CMK (cell line): Measurements from ENCODE around the gene SPEN.

Experiments
- DNase-seq: peaks from one replicate; pipeline ENCODE4 v3.0.0-alpha.2; 2010; ENCODE audit warnings: low read depth

Gene SPEN

DNA sequence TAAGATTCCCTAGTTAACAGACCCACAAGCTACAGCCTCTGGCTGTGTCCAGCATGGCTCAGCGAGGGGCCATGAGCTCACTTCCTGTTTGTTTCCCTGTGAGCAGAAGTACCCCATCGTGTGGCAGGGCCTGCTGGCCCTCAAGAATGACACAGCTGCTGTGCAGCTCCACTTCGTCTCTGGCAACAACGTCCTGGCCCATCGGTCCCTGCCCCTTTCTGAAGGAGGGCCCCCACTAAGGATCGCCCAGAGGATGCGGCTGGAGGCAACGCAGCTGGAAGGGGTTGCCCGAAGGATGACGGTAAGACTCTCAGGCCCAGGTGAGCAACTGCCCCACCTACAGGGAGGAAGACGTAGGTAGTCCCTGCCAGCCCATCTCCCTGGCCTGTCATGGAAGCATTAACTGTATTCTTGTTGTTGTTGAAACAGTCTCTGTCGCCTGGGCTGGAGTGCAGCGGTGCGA, 90.2 kb downstream of the SPEN start:
- no peak for DNase-seq

DNA sequence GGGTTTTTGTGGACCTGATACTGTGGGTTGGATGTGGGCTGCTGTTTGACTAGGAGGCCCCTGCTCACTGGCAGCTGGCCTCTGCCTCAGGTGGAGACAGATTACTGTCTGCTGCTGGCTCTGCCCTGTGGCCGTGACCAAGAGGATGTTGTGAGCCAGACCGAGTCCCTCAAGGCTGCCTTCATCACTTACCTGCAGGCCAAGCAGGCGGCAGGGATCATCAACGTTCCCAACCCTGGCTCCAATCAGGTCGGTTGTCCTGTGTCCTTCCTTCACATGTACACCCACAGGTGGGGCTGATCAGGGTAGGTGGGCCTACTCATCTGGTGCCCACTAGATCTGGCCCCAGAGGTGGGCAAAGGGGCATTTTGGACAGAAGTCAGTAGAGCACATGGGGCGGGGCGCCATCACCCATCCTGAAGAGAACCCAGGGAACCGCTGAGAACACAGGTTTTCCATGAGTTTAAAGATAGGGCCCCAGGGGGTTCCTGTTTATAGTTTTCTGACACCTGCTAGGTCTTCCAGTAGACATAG, 91.2 kb downstream of the SPEN start:
- no peak for DNase-seq

DNA sequence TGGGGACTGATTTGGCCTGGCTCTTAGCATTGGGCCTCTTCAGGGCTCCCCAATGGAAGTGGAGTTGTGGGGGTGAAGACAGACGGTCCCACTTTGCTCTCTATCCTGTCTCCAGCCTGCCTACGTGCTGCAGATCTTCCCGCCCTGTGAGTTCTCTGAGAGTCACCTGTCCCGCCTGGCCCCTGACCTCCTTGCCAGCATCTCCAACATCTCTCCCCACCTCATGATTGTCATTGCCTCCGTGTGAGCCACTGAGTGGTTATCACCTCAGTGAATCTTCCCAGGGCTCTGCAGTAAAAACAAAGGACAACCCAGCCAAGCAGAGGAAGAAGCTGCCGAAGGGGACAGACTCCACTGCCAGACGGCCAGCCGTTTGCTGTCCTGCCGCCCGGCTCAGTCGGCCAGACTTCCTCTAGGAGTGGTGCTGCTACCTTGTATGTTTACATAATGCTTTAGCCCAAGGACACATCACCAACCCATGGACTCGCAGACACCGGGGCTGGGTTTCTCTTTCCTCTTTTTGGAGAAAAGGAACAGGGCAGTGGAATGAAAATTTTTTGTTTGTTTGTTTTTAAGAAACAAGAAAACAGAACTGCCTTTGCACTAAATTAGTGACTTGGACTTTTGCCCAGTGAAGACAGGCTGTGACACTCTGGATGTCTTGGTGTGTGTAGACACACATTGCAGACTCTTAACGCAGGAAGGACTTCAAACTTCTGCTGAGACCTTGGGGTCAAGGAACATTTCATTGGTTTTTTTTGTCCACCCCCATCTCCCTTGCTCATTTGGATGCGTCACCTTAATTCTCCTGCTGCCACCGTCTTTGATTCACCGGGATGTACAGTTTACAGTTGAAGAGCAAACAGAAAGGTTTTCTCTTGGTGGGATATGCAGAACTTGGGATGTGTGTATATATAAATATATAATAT, 91.9 kb downstream of the SPEN start:
- DNase-seq = no peak

DNA sequence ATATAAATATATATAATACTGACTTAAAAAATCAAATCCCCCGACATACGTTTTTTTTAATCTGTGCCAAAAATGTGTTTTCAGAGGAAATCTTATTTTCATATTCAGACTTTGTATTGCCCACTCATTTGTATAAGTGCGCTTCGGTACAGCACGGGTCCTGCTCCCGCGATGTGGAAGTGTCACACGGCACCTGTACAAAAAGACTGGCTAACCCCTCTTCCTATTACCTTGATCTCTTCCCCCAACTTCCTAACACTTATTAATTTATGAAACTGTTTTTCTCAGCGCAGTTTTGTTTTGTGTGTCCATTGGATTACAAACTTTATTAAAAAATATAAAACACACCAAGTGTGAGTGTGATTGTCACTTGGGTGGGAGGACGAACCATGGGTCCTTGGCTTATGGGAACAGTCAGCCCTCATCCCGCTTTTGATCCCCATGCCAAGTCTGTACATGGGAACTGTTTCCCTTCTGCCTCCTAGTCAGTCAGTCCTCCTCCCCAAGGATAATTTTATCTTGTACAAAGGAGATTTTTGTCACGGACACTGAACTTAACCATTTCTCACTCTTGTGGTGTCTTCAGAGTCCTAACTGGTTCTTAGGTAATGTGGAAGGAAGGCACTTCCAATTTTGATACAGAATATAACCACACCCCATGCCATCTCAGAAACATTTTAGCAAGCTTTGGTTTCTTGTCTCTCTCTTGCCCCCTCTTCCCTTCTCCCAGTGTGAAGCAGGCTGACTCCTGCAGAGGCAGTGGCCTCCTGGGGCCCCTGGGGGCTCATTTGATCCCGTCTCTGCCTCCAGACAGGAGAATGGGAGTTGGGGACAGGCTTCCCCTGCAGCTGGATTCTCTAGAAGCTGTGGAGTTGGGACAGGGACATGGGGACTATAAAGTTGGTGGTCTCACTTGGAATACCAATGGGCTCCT, 92.9 kb downstream of the SPEN start:
- no peak for DNase-seq

DNA sequence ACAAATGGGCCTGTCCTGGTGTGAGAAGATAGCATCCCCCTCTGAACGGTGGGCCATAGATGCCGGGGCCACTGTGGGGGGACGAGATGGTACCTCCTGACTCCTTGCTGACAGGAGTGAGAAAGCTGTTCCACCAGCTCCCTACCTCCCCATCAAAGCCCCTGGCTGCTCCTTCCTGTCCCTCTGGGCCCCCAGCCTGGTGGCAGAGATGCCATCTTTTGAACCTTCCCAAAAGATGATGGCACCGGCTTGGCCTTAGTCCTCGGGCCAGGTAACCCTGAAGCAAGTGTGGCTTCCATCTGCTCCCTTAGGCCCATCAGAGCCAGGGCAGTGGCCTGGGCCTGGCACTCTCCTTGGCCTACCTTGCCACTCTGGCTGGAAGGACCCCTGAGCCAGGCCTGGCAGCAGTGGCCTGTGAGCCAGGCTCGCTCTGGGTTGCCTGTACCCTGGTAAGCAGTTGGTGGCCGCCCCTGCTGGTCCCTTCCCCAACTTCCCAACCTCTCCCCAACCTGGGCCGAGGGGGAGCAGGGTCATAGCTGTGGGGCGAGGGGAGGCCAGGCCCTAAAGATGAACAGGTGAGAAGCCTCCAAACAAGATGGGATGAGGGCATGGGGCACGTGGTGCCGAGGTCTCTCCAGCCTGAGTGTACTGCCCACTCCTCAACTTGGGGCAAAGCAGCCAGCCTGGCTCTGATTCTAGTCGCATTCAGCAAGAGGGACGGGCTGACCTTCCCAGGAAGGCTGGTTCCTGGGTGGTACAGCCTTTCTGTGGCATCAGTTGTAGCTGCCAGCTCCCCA, 93.7 kb downstream of the SPEN start:
- no peak for DNase-seq

DNA sequence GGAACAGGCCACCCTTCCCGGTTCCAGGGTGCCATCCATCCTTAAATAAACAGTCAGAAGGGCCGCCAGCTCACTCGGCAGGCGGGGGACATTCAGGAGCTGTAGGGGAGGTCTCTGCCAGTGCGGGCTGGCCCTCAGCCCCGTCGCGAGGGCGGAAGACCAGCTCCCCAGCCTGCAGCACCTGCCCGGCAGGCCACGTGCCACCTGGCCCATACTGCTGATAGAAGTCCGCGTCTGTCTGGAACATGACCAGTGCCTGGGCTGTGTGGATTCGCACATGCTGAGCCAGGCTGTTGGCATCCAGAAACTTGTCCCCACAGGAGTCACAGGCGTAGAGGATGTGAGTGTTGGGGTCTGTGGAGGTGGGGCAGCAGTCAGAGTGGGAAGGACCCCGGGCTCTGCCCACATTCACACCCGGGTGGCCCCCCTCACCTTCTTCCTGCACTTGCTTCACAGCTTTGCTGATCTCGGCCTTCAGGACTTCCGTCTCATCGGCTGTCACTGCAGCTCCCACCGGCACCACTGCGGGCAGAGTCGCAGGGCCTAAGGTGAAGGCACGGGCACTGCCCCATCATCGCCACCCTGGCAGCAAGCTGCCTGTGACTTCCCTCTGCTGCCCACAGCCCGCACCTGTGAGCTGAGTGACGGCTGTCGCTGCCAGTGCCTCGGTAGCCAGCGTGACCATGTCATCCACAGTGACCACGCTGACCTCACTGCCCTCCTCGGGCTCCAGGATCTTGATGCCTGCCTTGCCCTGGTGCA, 94.6 kb downstream of the SPEN start:
- DNase-seq = no peak

DNA sequence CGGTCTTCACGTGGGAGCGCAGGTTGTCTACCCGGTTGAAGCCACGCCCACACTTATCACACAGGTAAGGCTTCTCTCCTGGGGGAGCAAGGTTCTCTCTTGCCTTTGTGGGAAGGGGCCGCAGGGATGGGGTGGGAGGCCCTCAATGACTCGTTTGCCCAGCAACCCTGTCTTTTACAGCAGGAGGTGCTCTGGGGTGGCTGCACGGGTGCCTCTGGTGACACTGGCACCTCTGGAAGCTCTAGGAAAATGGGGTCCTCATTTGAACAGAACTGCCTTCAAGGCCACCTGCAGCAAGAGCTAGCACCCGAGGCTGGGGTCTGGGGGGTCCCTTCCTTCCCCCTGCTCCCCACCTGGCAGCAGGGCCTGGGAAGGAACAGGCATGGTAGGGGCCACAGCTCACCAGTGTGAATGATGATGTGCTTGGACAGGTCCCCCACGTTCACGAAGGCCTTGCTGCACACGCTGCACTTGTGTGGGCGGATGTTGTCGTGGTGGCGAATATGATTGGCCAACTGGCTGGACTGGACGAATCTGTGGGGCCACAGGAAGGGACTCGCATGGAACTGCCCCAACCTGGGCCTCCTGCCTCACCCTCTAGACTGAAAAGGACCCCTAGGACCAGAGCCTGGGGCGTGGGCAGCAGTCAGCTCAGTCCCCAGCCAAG, 95.3 kb downstream of the SPEN start:
- no peak for DNase-seq

- DNase-seq = no peak
Observed at GRCh38 chr1:15943328-15943991, 96.0 kb downstream of the SPEN start.

DNA sequence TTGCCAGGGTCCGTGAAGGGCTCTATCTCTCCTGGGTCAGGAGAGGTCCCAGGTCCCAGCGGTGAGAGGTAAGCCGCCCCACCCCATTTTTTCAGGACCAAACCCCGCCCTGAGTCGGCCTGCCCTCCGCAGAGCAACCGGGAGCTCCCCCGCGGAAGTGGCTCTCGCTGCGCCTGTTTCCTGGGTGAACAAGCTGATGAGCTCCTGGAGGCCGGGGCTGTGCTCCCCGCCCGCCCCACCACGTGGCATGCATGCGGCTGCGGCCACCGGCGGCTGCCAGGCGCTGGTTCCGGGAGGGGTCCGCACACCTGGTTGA, 96.4 kb downstream of the SPEN start:
- DNase-seq = no peak

GRCh38 chr1:15944308-15945010, 97.0 kb downstream of the SPEN start:
- DNase-seq = no peak

GRCh38 chr1:15945011-15945831, 97.7 kb downstream of the SPEN start:
- DNase-seq = no peak

DNA sequence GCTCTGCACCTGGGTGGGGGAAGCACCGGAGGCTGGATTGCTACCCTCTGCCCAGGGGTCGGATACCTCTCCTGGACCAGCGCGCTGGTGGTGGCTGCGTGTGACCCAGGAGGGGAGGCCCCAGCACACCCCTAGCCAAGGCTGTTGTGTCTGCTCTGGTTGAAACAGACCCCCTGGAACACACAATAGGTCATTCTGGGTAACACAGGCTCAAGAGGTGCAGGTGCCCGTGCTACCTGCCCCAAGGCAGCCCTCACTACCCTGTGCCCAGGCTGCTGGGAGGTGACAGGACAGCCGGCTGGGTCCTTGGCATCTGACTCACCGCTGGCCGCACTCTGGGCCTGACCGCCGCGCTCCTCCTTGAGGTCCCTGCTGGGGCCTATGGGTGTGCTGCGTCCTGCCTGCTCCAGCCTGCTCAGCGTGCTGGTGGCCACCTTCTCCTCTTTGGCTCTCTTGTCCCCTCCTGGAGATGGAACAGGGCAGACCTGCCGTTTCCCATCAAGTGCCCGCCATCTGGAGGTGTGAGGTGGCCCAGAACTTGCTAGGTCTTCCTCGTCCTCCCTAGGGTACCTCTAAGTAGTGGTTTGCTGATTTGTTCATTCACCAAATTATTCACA, 98.4 kb downstream of the SPEN start:
- DNase-seq = no peak

GRCh38 chr1:15946571-15947381, 99.3 kb downstream of the SPEN start:
- no peak for DNase-seq

DNA sequence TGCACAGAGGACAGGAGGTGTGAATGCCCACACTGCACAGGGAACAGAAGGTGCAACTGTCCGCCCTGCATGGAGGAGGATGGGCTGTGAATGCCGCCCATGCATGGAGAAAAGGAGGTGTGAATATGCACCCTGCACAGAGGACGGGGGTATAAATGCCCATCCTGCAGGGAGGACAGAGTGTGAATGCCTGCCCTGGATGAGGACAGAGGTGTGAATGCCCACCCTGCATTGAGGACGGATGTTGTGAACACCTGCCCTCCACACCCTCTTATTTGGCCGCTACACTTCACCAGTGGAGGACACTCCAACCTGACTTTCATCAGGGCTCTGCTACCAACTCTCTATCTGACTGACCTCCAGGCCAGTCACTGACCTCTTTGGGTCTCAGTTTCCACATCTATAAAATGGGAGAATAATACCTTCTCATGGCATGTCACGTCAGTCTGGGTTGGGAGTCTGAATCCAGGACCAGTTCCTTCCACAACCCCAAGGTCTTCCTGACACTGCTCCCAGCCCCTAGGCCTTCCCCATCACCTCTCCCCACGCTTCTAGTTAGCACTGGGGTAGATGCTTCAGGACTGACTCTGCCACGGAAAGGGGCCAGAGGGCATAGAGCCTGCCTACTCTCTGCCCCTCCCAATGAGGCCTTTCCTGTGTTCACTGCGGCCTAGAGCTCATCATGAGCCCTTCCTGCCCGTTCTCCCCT, 100.0 kb downstream of the SPEN start:
- DNase-seq = no peak

- DNase-seq = no peak
Observed at GRCh38 chr1:15948091-15948591, 100.6 kb downstream of the SPEN start.
